Measurements from ENCODE around the gene PTPRG. TPM values are rescaled to one million over a fixed set of nuclear protein-coding genes. Genes with fewer than 3 reads are reported as not detected.

PTPRG gene
- total and polyA plus RNA-seq, 2 of the 13 experiments (the other 11 are each of a cell fraction or from before 2014, with no cell fraction given): 8.0 to 25.3 TPM

- TF ChIP-seq ZBTB40 (IDR thresholded peaks at IDR 0.05) (no peak), ZBTB40 (CRISPR knock-in tag; IDR thresholded peaks at IDR 0.05) (no peak), ERF (CRISPR knock-in tag; IDR thresholded peaks at IDR 0.05) (no peak), NFKB2 (CRISPR knock-in tag; IDR thresholded peaks at IDR 0.05; ENCODE audit: borderline replicate concordance) (no peak), PRPF4 (IDR thresholded peaks at IDR 0.05; ENCODE audit: low read depth, low read length, poor library complexity, severe bottlenecking) (no peak), IRX3 (CRISPR knock-in tag; IDR thresholded peaks at IDR 0.05; ENCODE audit: borderline replicate concordance, low read depth) (no peak)
These were observed 676.0 kb downstream of the PTPRG start (continued) for GRCh38 chr3:62237286-62237948.

Data from HepG2 (cell line).